Endodermal cell (in vitro differentiated cells): ENCODE results near the gene FAM151A. TPM values are rescaled to one million over a fixed set of nuclear protein-coding genes. Genes with fewer than 3 reads are reported as not detected.

Experiments
- DNase-seq: peaks from one replicate; pipeline ENCODE4 v3.0.0-alpha.2; 2017
- H3K27ac ChIP-seq: 2 replicates; pipeline ENCODE4 v1.5.1; 2013; ENCODE audit warnings: mild to moderate bottlenecking, low read depth, low read length, moderate library complexity
- H3K27me3 ChIP-seq: 2 replicates; pipeline ENCODE4 v1.6.1; 2013; ENCODE audit warnings: mild to moderate bottlenecking, low read length, moderate library complexity; ENCODE audit not compliant: insufficient read depth, control insufficient read depth, poor library complexity, severe bottlenecking
- H3K36me3 ChIP-seq: 2 replicates; pipeline ENCODE4 v1.7.0; 2013; ENCODE audit warnings: mild to moderate bottlenecking, low read length, moderate library complexity; ENCODE audit not compliant: control insufficient read depth, insufficient read depth
- H3K4me1 ChIP-seq: one replicate; pipeline ENCODE4 v1.7.0; 2013; ENCODE audit warnings: low read length; ENCODE audit not compliant: control insufficient read depth, insufficient read depth
- H3K4me3 ChIP-seq: 2 replicates; pipeline ENCODE4 v1.5.1; 2013; ENCODE audit warnings: mild to moderate bottlenecking, low read length, moderate library complexity
- H3K9ac ChIP-seq: 2 replicates; pipeline ENCODE4 v1.6.1; 2013; ENCODE audit warnings: mild to moderate bottlenecking, low read length, moderate library complexity; ENCODE audit not compliant: poor library complexity, severe bottlenecking; ENCODE audit errors: extremely low read depth
- H3K9me3 ChIP-seq: 2 replicates; pipeline ENCODE4 v1.6.1; 2013; ENCODE audit warnings: mild to moderate bottlenecking, low read length, moderate library complexity; ENCODE audit not compliant: control insufficient read depth
- H3K27ac Mint-ChIP-seq: 2 replicates; pipeline ENCODE4 v1.8.0; 2020; ENCODE audit warnings: mixed read lengths
- H3K27me3 Mint-ChIP-seq: 2 replicates; pipeline ENCODE4 v1.8.0; 2021; ENCODE audit warnings: mild to moderate bottlenecking, mixed read lengths; ENCODE audit not compliant: insufficient read depth
- H3K36me3 Mint-ChIP-seq: 2 replicates; pipeline ENCODE4 v1.8.0; 2020; ENCODE audit warnings: low read depth, mixed read lengths
- H3K4me1 Mint-ChIP-seq: 2 replicates; pipeline ENCODE4 v1.8.0; 2020; ENCODE audit warnings: mixed read lengths
- H3K4me3 Mint-ChIP-seq: 2 replicates; pipeline ENCODE4 v1.8.0; 2020; ENCODE audit warnings: mild to moderate bottlenecking, moderate library complexity, mixed read lengths
- H3K9me3 Mint-ChIP-seq: 2 replicates; pipeline ENCODE4 v1.8.0; 2020; ENCODE audit warnings: mild to moderate bottlenecking, mixed read lengths
- WGBS, 2 experiments: methylation state at CpG; one replicate each; pipeline versions ENCODE4 v1.1.5 to v1.1.7; 2013; ENCODE audit warnings: missing lambda C conversion rate in 2 of 2, mixed read lengths in 1 of 2; ENCODE audit not compliant: insufficient coverage in 1 of 2, insufficient read length in 1 of 2; 5-methylcytosine and 5-hydroxymethylcytosine counted together
- total RNA-seq, 2 donors: library from RNA; stranded (reverse); fragmentation: NEBNext Ultra II Directional in 1 of 2; extraction: Animal tissue kit (Norgen Biotek cat#: 25700) in 1 of 2; gene quantifications; 2 replicates in 1 of 2; 3 replicates in 1 of 2; pipeline ENCODE4 v1.2.1, GENCODE V29; 2021
- TF ChIP-seq, protein P1 (sequence below): fragments of 200-600 bp; sonication (generic); conservative IDR thresholded peaks from 2 replicates; pipeline ENCODE4 v1.5.0; 2021; ENCODE audit warnings: antibody characterized with exemption, mild to moderate bottlenecking

FAM151A gene
- total RNA-seq, 2 donors from 2014 or later = not detected

DNA sequence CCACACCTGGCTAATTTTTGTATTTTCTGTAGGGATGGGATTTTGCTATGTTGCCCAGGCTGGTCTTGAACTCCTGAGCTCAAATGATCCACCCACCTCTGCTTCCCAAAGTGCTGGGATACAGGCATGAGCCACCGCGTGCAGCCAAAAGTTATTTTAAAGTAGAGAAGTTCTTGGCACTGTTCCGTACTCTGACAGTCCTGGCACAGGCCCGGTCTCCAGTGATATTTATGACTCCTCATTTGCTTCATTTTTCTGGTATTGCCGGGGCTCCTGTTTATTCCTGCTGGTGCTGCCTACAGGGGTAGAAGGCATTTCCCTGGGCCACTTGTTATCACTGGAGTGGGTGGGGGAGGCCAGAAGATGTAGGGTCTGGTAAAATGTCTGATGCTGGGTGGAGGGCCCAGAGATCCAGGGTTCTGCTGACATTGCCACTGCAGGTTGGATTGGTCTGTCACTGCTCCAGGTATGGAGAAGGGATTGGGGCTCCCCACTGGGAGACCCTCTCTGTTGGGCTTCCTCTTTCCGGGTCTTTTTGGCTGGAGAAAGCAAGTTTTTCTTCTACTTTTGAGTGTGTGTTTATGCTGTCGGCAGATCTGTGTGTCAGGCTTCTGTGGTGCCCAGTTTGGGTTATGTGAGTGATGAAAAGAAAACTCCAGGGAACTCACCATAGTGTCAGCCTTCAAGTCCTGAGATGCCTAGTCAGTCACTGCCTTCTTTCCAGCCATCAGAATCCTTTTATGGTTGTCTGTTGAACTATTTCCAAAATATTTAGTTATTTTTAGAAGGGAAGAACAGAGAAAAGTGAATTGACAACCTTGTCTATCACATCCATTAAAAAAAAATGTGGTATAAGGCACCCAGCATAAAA is 22.7 kb upstream of the FAM151A start:
- no peak overlapping the region for H3K4me3 Mint-ChIP-seq
- H3K4me1 Mint-ChIP-seq = peaks cover 13% of the 10 kb centered on the region
- peaks cover 7% of the 10 kb centered on the region for H3K27me3 Mint-ChIP-seq
- H3K27ac Mint-ChIP-seq = no peak overlapping the region
- 86 to 91% methylated on average over 4 to 7 of the region's 7 CpGs for WGBS, 2 experiments
- Histone ChIP-seq H3K36me3 (no peaks in the 10 kb centered on the region), H3K9ac (no peak overlapping the region), H3K4me1 (no peaks in the 10 kb centered on the region), H3K9me3 (peaks cover 15% of the 10 kb centered on the region), H3K27ac (no peak overlapping the region), H3K4me3 (no peak overlapping the region), H3K27me3 (no peaks in the 10 kb centered on the region)
- TF ChIP-seq, protein P1, sequence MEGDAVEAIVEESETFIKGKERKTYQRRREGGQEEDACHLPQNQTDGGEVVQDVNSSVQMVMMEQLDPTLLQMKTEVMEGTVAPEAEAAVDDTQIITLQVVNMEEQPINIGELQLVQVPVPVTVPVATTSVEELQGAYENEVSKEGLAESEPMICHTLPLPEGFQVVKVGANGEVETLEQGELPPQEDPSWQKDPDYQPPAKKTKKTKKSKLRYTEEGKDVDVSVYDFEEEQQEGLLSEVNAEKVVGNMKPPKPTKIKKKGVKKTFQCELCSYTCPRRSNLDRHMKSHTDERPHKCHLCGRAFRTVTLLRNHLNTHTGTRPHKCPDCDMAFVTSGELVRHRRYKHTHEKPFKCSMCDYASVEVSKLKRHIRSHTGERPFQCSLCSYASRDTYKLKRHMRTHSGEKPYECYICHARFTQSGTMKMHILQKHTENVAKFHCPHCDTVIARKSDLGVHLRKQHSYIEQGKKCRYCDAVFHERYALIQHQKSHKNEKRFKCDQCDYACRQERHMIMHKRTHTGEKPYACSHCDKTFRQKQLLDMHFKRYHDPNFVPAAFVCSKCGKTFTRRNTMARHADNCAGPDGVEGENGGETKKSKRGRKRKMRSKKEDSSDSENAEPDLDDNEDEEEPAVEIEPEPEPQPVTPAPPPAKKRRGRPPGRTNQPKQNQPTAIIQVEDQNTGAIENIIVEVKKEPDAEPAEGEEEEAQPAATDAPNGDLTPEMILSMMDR = no peak
- H3K36me3 Mint-ChIP-seq = no peaks in the 10 kb centered on the region
- peaks cover 20% of the 10 kb centered on the region for H3K9me3 Mint-ChIP-seq
- no peak for DNase-seq

DNA sequence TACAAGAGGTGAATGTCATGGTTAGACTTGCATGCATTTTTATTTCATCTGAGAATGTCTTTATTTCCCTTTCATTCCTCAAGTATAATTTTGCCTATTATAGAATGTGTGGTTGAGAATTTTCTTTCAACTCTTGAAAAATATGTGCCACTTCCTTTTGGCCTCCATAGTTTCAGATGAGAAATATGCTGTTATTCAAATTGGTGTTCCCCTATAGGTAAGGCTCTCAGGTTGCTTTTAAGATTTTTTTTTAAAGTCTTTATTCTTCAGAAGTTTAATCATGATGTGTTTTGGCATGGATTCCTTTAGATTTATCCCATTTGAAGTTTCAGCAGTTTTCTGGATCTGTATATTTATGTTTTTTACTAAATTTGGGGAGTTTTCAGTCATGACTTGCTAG is 20.4 kb upstream of the FAM151A start:
- H3K4me3 ChIP-seq = no peak overlapping the region
- H3K27ac ChIP-seq = no peak overlapping the region
- no peaks in the 10 kb centered on the region for H3K4me1 ChIP-seq
- no peaks in the 10 kb centered on the region for H3K36me3 ChIP-seq
- Mint-ChIP-seq H3K27me3 (no peaks in the 10 kb centered on the region), H3K4me3 (no peak overlapping the region), H3K27ac (no peak overlapping the region), H3K4me1 (peaks cover 2% of the 10 kb centered on the region), H3K36me3 (no peaks in the 10 kb centered on the region), H3K9me3 (peaks cover 20% of the 10 kb centered on the region)
- TF ChIP-seq, protein P1 = no peak
- peaks cover 15% of the 10 kb centered on the region for H3K9me3 ChIP-seq
- no peak for DNase-seq
- H3K9ac ChIP-seq = no peak overlapping the region
- no peaks in the 10 kb centered on the region for H3K27me3 ChIP-seq

DNA sequence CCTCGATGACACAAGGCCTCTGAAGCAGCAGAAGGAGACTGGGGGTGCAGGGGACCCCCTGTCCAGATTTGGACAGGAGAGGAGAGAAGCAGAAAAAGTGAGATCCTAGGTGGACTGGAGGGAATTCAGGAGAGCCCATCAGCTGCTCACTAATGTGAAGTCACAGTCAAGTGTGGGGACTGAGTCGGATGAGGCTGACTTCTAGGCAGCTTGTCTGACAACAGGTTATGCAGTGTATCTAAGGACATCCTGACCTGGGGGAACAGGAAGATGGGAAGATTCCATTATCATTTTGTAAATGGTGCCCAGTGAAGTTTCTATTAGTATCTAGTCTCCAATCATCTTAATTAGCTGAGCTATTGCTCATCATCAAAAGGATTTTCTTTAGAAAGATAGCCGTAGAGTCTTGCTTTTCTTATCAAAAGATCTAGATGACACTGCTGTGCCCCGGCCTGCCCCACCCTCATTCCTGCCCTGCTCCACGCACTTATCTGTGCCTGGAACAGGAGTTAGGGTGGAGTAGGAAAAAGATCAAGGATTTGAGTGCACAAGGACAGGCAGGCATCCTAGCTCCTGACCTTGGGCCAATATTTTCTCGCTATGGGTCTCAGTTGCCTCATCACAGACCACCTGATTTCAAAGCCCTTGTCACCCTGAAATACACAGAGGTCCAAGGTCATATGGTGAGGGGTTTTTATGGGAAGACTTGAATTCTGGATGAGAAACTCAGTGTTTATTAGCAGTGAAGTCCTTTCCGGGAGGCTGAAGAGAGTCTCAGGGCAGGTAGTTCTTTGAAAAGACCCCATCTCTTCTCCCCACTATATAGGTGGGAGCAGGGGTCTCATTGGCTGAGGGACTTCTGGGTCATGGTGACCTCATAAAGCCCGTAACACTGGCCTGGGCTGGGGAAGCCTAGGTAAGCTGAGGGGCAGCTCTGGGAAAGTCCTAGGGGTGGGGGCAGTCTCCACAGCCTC is 17.8 kb upstream of the FAM151A start, which contains the start of gene MROH7:
Gene MROH7 (plus strand): TSS at position 924 of the 974 bp plus-strand sequence. CDS start 11,141 bp downstream, outside the sequence.
- no peak within 1 kb of the TSS for H3K9ac ChIP-seq
- H3K4me1 ChIP-seq = no peaks in the 10 kb centered on the region
- no peak within 1 kb of the TSS for H3K27ac Mint-ChIP-seq
- H3K36me3 ChIP-seq = no peaks in the 10 kb centered on the region
- no peaks in the 10 kb centered on the region for H3K4me1 Mint-ChIP-seq
- TF ChIP-seq, protein P1 = no peak
- no peaks in the 10 kb centered on the region for H3K36me3 Mint-ChIP-seq
- H3K4me3 ChIP-seq = no peak within 1 kb of the TSS
- peaks cover 39% of the 10 kb centered on the region for H3K9me3 Mint-ChIP-seq
- H3K27me3 ChIP-seq = no peaks in the 10 kb centered on the region
- H3K4me3 Mint-ChIP-seq = no peak within 1 kb of the TSS
- no peak for DNase-seq
- WGBS, 2 experiments = 89 to 92% methylated on average over 5 to 8 of the region's 8 CpGs
- H3K27ac ChIP-seq = no peak within 1 kb of the TSS
- peaks cover 15% of the 10 kb centered on the region for H3K9me3 ChIP-seq
- no peaks in the 10 kb centered on the region for H3K27me3 Mint-ChIP-seq
